ENCODE results near the gene ATL2.
"Not testable (repeated sequence)": the region's sequence is repeated elsewhere in the genome, so short reads cannot be mapped to it uniquely, and the experiment has no call there.

The ATL2 gene

GRCh38 chr2:38322224-38322914, 54.7 kb downstream of the ATL2 start:
- no peak for DNase-seq

GRCh38 chr2:38319240-38319639, 57.8 kb downstream of the ATL2 start:
- DNase-seq, result not testable (repeated sequence)

GRCh38 chr2:38317725-38318124, 59.3 kb downstream of the ATL2 start:
- no peak for DNase-seq

GRCh38 chr2:38315707-38316333, 61.3 kb downstream of the ATL2 start:
- DNase-seq, result peak; percentile 68

- no peak for DNase-seq
Measured at GRCh38 chr2:38308821-38309220, 68.3 kb downstream of the ATL2 start.

GRCh38 chr2:38301969-38302702, 74.9 kb downstream of the ATL2 start:
- DNase-seq, result no peak

GRCh38 chr2:38301340-38301968, 75.6 kb downstream of the ATL2 start:
- DNase-seq, result peak; percentile 15

GRCh38 chr2:38298539-38298938, 78.5 kb downstream of the ATL2 start:
- no peak for DNase-seq

- DNase-seq, result no peak
Measured at GRCh38 chr2:38296197-38296780, 80.8 kb downstream of the ATL2 start.

- no peak for DNase-seq
Measured at GRCh38 chr2:38294597-38294996, 82.5 kb downstream of the ATL2 start.

- peak; percentile 12 for DNase-seq
Measured at GRCh38 chr2:38293152-38293865, 83.8 kb downstream of the ATL2 start.

GRCh38 chr2:38290332-38290731, 86.7 kb downstream of the ATL2 start:
- DNase-seq, result no peak

GRCh38 chr2:38284971-38285370, 92.1 kb downstream of the ATL2 start:
- no peak for DNase-seq

GRCh38 chr2:38281095-38281742, 95.9 kb downstream of the ATL2 start:
- DNase-seq, result no peak

- DNase-seq, result peak; percentile 33
Measured at GRCh38 chr2:38279201-38279600, 97.9 kb downstream of the ATL2 start.

GRCh38 chr2:38278117-38278438, 99.0 kb downstream of the ATL2 start:
- DNase-seq, result peak; percentile 82

GRCh38 chr2:38277245-38278116, 99.6 kb downstream of the ATL2 start:
- peak; percentile 83 for DNase-seq

GRCh38 chr2:38274286-38275276, 102.5 kb downstream of the ATL2 start:
- peak; percentile 90 for DNase-seq

GRCh38 chr2:38271697-38272096, 105.4 kb downstream of the ATL2 start:
- DNase-seq, result peak; percentile 79

GRCh38 chr2:38269421-38269820, 107.7 kb downstream of the ATL2 start:
- DNase-seq, result no peak
